Measurements from ENCODE around the gene POLRMT.
"Not testable (repeated sequence)": the region's sequence is repeated elsewhere in the genome, so short reads cannot be mapped to it uniquely, and the experiment has no call there.

Gene POLRMT

DNA sequence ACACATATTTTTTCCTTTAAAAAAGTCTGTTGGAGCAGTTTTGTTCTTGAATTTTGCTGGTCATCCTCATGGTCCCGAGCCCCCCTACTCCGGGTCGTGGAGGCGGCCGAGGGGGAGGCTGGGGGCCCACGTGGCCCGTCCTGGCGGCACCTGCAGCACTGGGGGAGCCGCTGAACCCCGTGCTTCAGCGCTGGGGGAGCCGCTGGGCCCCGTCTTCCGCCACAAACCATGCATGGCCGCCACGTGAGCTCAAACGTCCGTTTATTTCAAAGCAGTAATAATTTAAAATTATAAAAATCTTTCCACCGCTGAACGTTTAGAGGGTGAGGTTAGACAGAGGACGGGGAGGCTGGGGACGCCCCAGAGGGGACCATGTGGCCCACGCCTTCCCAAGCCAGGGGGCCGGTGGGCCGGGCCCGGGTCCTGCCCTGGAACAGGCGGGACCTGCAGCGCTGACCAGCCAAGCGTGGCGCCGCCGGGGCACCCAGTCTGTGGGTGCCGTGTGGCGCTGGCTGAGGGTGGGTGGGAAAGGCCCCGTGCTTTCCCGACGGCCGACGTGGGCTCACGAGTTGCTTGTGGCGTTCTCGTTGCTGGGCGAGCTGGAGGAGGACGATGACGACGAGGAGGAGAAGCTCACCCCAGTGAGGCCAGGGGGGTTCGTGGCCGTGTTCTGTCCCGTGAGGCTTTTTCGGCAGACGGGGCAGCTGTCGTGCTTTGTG is 14.4 kb upstream of the POLRMT start:
- no peak for DNase-seq (ENCODE audit: low read depth in 2 of 2)

DNA sequence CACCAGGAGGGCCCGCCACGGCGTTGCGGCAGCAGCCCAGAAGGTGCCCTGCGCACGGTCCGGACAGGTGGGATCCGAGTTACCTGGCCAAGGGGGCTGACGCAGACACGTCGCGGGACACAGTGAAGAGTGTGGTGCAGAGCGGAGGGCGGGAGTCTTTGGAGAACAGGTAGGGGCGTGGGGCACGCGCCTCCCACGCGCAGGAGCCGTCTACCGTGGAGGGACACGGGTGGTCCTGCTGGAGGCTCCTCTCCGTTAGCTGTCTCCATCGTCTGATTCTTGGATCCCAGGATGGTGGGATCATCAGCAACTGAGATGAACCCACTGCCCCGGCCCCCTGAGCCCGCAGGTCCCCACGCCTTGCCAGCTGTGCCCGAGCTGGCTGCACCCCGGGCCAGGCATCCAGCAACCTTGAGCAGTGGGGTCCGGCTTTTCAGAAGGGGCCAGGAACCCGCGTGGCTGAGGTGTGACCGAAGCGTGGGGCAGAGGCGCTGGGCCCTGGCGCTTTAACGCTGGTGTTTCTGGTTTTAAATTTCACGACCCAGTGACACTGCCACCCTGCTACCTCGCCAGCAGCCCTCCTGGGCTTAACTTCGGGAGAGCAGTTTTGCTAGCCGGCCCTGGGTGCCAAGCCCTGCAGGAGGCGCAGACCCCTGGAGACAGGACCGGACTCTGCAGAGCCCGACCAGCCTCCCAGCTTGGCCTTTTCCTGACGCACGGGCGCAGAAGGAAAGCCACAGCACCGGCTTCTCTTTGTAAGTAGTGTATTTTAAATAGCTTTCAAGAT is 13.6 kb upstream of the POLRMT start:
- no peak for DNase-seq (ENCODE audit: low read depth in 2 of 2)

DNA sequence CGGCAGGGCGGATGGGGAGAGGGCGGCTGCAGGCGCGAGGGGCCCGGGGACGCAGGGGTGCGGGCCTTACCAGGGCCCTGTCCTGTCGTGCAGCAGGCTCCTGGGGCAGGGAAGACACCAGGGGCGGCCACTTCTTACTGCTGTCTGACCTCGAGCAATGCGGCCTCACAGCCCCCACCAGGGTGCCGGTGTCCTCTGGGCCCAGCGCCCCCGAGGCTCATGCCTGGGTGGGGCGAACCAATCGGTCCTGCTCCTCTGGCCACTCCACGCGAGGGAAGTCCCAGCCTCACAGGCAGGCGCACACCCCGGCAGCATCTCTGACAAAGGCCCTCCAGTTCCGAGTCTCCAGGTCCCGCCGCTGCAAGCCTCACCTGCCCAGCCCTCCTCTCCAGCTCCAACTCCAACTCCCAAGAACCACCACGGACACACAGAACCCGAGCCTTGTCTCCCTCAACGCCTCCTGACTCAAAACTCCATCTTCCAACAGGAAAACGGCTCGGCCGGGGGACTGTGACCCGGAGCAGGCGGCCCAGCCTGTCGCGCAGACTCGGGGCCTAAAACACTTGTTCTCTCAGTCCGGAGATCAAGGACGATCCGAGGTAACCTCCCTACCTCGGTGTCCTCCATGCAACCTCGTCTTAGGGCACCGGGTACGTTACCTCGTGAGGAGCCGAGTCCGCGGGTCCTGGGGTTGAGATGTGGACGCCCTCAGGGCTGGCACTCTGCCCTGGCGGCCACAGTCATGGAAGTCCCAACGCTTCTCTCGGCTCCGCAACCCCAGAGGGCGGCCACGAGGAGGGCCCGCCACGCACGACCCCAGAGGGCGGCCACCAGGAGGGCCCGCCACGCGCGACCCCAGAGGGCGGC is 12.8 kb upstream of the POLRMT start:
- no peak for DNase-seq (ENCODE audit: low read depth in 2 of 2)

DNA sequence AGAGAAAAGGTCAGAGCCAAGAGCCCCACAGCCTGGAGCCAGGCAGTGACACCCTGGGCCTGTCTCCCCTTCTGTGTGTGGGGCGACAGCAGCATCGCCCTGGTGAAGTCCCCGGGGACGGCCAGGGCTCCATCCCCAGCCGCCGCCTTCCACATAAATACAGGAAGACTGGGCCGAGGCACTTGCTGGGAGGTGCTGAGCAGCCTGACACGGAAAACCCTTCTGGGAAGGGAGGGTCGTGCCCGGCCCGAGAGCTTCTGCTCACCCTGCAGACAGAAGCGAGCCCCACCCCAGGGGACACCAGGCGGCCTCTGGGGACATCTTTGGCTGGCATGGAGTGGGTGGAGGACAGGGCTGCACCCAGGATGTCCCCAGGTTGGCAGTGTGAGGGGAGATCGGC is 11.5 kb upstream of the POLRMT start:
- no peak for DNase-seq (ENCODE audit: low read depth in 2 of 2)

DNA sequence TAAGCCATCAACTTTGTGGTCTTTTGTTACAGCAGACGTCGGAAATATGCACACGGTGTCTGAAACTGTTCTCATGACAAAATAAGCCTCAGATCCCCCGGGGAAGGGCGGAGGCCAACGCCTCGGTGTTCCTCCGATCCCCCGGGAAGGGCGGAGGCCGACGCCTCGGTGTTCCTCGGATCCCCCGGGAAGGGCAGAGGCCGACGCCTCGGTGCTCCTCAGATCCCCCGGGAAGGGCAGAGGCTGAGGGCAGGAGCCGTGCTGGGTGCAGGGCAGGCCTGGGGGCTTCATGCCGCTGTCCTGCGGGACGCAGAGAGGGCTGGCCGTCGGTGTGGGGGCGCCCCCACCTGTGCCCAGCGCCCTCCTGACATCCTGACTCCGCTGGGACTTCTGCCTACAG is 11.0 kb upstream of the POLRMT start:
- no peak for DNase-seq (ENCODE audit: low read depth in 2 of 2)

DNA sequence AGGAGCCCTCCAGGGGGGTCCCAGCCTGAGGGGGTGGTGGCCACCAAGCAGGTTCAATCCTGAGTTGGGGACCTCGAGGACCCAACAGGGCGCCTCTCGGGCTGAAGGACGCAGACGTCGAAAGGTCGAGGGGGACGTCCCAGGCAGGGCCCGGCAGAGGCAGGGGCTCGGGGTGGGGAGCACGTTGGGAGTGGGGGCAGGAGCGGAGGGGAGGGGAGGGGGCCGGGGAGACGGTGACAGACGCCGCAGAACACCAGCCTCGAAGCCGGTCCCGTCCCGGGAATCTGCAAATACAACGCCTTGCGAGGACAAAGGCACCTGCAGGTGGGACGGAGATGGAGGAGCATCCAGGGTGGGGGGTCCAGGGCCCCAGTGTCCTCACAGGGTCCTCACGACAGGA is 10.4 kb upstream of the POLRMT start:
- no peak for DNase-seq (ENCODE audit: low read depth in 2 of 2)

DNA sequence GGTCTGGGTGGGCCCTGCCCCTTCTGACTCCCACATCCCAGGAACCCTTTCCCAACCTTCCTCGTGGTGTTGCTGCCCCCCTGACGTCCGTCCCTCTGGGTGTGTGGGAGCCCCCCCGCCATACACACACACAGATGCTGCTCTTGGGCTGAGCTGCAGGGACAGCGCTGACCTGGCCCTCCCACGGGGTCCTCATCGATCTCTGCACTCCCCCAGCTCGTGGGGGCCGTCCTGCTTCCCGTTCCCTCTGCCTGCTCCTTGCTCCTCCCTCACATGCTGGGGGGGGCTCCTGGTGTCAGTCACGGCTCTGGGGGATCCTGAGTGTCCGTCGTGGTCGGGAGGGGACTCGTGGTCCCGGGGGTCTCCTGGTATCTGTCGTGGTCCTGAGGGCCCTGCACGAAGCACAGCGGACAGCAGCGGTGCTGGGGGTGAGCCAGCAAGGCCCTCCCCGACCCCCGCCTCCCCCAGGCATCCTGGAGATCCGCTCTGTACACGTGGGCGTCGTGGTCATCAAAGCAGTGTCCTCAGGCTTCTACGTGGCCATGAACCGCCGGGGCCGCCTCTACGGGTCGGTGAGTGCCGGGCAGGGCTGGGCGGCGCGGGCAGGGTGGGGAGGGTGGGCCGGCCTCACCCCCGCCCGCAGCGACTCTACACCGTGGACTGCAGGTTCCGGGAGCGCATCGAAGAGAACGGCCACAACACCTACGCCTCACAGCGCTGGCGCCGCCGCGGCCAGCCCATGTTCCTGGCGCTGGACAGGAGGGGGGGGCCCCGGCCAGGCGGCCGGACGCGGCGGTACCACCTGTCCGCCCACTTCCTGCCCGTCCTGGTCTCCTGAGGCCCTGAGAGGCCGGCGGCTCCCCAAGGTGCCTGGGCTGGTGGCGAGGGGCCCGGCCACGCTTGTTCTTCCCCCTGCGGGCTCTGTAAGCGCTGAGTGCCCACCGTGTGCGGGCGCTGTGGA is 9.7 kb upstream of the POLRMT start:
- DNase-seq (ENCODE audit: low read depth in 2 of 2) = no peak

DNA sequence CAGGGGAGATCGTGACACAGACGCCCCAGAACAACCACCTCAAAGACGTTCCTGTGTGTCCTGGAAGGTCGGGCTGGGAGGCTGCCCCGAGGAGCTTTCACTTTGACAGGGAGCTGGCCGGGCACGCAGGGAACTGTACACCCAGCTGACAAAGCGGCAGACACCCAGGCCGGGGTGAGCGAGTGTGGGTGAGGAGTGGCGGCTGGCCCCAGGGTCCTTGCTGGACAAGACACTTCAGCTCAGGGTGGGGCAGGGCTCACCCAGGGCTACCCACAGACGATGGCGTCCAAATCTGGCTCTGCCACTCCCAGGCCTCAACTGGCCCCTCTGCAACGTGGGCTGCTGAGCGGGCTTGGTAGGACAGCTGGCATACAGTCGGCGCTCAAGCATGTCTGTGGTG is 8.4 kb upstream of the POLRMT start:
- no peak for DNase-seq (ENCODE audit: low read depth in 2 of 2)

DNA sequence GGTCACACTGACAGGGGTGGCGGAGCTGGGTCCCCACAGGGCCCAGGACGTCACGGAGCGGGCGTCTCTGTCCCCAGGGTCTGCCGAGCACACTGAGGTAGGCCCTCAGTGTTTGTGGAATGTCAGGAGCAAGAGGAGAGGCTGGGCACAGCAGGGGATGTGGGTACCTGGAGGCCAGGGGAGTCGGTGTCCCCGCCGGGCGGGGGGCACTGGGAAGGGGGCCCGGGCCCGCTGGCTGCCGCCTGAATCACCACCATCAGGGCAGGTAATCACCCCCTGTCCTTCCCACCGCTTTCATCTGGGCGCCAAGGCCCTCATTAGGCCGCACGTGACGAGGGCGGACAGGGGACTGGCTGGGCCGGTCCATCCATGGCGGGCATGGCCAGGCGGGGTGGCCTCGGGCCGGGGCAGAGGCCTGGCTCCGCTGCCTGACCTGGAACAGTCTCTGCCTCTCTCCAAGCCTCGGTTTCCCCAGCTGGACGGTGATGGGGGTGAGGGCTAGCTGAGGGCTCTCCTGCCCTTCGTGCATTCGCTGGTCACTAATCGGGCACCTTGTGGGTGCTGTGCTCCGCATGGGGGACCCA is 7.4 kb upstream of the POLRMT start:
- no peak for DNase-seq (ENCODE audit: low read depth in 2 of 2)

DNA sequence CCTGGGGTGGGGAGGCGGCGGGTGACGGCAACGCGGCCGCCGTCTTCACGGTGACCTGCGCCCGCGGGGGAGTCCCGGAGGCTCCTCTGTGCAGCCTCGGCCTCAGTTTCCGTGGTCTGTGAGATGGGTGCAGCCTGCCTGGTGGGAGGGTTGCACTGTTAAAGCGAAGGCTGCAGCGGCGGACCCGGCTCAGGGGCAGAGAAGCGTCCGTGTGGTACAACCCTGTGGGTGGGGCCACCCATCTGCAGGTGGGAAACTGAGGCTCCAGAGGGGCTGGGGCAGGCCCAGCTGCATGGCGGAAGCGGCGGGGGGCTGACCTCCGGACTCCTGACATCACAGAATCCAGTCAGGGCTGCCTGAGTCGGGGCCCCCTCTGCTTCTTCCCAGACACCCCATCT is 6.8 kb upstream of the POLRMT start:
- no peak for DNase-seq (ENCODE audit: low read depth in 2 of 2)

DNA sequence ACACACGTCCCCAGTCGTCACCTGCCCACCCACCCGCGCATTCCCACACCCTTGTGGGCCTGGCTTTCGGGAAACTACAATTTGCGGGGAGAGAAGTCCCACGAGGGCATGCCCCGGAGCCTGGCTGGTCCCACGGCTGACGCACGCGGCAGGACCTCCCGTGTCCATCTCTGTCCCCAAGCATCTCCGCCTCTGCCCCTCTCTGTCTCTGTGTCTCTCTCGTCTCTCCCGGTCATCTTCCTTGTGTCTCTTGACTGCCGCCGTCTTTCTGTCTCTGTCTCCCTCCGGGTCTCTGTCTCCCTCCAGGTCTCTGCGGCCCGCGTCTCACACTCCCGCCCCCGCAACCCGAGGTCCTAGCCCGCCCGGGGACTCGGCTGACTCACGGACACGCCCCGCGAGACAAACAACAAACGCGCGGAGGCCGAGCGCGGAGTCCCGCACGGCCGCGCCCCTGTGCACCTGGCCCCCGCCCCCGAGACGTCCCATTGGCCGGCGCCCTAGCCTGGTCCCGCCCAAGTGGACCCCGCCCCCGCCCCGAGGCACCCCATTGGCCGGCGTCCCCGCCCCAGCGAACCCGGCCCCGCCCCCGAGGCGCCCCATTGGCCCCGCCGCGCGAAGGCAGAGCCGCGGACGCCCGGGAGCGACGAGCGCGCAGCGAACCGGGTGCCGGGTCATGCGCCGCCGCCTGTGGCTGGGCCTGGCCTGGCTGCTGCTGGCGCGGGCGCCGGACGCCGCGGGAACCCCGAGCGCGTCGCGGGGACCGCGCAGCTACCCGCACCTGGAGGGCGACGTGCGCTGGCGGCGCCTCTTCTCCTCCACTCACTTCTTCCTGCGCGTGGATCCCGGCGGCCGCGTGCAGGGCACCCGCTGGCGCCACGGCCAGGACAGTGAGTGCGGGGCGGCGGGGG is 6.2 kb upstream of the POLRMT start, which contains the start of gene FGF22:
Gene FGF22, plus strand, starts transcription at position 627 of the 908 bp plus-strand sequence. Its CDS starts 47 bp downstream, at position 674.
- peak; percentile 93 to 96 for DNase-seq (ENCODE audit: low read depth in 2 of 2)

DNA sequence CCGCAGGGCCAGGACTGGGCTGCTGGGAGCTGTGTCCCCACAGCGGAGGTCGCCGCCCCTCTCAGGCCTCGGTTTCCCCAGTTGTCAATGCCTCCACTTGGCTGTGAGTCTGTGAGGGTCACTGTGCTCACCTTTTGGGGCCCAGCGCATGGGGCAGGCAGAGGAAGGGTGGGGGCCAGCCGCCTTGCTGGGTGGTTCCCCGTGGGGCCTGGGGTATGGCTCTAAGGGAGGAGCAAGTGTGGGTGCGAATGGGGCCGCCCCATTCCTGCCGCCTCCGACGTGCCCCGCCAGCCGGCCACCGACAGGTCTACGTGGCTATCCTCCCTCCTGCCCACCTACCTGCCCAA is 5.5 kb upstream of the POLRMT start:
- DNase-seq (ENCODE audit: low read depth in 2 of 2) = no peak

DNA sequence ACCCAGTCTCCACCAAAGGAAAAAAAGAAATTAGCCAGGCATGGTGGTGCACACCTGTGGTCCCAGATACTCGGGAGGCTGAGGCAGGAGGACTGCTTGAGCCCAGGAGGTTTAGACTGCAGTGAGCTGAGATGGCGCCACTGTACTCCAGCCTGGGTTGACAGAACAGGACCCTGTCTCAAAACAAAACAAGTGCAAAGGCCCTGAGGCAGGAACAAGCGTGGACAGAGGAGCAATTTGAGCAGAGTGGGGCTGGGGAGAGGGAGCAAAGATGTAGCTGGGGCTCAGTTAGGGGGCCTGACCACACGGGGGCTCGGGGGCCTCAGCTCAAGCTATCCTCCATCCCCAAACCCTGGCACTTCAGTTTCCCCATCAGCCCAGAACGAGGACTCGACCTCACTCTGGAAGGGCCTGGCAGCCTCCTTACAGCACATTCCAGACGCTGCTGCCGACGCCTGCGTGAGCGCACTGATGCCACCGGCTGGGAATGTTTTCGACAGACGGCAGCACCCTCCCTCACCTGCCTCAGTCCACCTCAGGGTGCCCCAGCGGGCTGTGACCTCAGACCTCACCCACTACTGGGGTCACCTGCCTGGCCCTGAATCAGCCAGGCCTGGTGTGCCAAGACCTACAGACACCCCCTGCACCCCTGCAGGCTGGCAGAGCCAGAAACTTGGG is 1.8 kb upstream of the POLRMT start:
- DNase-seq (ENCODE audit: low read depth in 2 of 2) = no peak

DNA sequence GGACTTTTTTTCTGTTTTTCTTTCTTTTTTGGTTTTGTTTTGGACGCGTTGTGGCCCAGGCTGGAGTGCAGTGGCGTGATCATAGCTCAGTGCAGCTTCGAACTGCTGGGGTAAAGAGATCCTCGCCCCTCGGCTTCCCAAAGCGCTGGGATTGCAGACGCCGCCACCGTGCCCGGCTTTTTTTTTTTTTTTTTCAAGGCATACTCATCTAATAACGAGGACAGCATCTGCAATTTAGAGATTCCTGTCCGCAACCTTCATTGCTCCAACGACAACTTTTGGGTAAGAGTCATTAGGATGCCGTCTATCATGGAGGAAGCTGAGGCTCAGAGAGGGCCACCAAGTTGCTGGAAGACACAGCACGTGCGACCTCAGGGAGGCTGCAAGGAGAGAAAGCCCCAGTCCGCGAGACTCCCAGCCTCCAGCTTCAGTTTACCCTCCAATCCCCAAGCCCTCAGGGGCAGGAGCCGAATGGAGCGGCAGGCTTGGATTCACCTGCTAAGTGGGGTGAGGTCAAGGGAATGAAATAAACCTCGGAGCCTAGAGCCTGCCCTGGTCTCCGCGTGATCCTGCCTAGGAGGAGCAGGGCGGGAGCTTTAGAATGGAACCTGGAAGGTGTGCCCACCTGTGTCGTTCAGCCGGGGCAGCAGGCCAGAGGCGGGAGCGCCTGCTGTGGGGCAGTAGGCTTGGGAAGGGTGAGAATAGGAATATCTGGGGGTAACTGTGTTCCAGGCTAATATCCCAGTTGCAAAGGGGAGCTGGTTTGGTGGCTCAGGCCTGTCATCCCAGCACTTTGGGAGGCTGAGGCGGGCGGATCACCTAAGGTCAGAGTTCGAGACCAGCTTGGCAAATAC is 676 bp upstream of the POLRMT start:
- DNase-seq (ENCODE audit: low read depth in 2 of 2) = no peak

DNA sequence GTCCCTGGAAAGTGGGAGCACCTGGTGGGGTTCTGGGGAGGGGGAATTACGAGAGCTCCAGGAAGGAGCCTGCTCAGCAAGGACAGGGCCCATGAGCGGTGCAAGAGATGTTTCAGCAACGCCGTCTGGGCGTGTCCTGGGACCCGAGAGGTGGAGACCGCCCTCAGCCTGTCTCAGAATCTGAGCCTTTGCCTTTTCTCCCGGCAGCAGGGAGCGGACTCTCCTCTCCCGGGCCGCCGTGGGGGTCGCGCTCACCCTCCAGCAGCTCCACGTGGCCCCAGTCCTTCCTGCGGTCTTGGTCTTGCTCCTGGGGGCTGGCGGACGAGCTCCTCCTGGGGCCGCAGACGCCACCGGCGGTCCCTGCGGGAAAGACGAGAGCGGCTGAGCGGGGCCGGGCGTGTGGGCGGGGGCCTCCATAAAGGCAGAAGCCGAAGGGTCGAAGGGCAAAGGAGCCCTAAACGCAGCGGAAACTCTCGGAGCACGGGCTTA is 714 bp downstream of the POLRMT start:
- DNase-seq (ENCODE audit: low read depth in 2 of 2) = no peak

DNA sequence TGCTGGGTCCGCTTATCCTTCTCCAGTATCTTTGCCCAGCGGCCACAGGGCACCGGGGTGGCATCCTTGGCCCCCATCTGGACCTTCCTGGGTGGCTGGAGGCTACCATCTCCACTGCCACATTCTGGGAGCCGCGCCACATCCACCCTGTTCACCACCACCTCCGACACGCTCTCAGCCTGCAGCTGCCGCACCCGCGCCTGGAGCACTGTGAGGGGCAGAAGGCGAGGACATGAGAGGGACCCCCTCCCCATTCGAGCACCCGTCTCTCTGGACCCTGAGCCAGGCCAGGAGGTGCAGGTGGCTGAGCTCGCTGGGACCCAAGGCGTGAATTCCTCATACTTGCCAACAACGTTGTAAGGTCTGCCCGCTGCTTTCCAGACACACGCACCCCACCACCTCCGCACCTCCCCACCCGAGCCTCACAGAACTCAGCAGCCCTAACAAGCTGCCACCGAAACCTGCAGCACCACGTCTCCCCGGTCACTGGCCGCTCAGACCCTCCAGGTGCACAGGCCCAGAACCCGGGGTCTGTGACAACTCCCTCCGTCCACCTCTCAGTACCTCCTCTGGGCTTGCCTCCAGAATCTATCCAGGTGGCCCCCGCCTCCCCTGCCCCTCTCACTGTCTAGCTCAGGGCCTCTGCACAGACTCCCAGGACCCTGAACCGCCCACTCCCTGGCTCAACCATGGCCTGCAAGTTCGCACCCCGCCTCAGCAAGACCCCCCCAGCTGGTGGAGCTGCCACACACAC is 3.2 kb downstream of the POLRMT start:
- DNase-seq (ENCODE audit: low read depth in 2 of 2) = no peak

DNA sequence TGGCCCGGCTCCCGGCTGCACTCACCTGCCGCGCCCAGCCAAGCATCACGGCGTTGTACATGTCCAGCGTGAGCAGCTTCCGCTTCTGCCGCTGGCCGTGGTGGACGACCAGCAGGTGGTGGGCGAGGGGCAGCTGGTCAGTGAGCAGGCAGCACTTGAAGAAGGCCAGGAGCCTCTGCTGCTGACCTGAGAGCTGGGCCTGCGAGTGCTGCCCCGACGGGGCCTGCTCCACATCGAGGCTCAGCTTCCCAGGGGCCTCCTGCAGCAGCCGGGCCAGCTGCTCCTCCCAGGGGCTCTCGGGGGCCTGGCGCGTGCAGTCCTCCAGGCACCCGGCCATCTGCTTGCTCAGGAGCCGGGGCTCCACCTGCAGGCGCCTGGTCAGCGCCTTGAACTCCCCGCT is 3.8 kb downstream of the POLRMT start:
- DNase-seq (ENCODE audit: low read depth in 2 of 2) = not testable (repeated sequence)
